HG03103 (cell line): ENCODE measurements around the gene EEF1A2.

Source experiments
- ATAC-seq: cut with Tn5 transposase; IDR thresholded peaks from one replicate; pipeline ENCODE4 v1.9.1; 2021; ENCODE audit warnings: low read depth; ENCODE audit not compliant: unreplicated experiment

The EEF1A2 gene

DNA sequence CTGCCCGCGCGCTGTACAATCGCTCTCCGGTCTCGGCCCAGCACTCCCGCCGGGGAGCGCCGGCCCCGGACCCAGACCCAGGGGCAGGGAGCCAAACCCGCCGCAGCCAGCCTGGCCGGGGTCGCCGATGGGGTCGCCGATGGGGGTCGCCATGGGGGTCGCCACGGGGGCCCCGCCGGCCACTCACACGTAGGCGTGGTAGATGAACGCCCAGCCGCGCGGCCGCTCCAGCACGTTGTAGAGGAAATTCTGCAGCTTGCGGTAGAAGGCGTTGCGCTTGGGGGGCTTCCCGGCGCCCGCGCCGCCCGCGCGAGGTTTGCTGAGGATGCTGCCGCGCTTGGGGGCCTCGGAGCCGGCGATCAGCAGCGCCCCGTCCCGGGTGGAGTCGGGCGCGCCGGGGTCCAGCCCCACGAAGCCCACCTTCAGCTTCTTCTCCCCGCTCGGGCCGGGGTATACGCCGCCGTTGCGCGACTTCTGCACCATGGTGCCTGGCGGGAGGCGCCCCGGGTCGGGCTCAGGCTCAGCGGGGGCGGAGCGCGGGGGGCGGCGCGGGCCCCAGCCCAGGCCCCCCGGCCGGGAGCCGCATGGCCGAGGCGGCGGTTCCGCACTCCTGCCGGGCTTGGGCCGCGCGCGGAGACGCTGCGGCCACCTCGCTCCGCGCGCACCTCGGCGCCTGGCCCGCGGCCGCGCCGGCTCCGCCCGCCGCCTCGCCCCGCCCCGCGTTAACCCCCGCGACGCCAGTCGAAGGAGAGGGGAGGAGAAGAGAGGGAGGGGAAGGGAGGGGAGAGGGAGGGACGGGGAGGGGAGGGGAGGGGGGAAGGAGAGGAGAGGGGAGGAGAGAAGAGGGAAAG lies 26.7 kb downstream of the EEF1A2 start, which contains the start of gene KCNQ2:
KCNQ2 (minus strand) TSS at position 675 of the 851 bp plus-strand sequence; CDS start at position 483, 192 bp downstream.
- ATAC-seq = no peak

DNA sequence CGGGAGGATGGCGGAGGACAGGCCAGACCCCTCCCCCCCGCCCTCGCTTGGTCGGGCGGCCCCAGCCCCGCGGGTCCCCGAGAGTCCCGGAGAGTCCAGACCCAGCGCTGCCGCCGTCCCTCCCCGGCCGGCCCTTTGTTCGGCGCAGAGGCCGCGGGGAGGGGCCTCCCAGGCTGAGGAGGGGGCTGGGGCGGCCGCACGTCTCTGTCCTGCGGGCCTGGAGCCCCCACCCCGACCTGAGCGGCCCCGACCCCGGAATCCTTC lies 27.2 kb downstream of the EEF1A2 start:
- no peak for ATAC-seq

DNA sequence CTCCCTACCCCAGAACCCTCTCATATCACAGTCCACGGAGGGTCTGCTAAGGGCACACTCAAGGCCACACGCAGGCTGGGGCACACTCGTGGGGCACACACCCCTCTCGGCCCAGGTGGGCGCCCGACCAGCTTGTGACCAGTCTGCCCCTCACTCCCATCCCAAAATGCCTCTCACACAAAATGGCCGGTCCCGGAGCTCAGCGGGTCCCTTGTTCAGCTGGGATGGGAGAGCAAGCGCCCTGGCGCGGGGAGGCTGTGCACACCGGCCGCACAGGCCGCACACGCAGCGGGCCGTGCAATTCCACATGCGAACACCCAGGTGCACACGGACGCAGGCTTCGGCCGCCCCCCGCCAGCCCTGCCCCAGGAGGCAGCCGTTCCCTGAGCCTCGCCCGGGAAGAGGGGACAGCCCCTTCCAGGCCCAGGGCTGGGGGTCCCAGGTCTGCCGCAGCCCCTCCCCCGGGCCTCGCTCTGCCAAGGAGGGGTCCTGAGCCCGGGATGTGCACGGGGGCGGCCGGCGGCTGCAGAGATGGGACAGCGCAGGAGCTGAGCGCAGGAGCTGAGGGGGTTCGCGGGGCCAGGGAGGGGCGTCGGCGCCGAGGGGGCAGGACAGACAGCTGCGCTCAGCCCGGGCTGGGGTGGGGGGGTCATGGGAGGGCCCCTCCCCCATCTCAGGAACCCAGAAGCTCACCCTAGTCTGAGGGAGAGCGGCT lies 27.7 kb downstream of the EEF1A2 start:
- no peak for ATAC-seq

DNA sequence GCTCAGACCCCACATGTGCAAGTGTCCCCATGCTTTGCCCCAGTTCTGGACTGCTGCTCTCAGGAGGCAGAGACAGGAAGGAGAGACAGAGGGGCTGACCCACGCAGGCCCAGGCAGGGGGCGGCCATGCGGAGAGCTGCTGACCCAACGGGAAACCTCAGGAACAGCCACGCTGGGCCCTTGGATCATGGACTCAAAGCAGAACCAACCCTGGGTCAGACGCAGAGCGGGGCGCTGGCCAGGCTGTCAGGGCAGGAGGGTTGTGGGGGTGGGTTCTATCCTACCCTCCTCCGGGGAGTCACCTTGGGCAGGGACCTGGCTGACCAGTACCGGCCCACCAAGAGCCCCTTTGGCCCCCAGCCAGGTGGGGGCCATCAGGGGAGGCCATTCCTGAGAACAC lies 28.5 kb downstream of the EEF1A2 start:
- ATAC-seq = no peak

DNA sequence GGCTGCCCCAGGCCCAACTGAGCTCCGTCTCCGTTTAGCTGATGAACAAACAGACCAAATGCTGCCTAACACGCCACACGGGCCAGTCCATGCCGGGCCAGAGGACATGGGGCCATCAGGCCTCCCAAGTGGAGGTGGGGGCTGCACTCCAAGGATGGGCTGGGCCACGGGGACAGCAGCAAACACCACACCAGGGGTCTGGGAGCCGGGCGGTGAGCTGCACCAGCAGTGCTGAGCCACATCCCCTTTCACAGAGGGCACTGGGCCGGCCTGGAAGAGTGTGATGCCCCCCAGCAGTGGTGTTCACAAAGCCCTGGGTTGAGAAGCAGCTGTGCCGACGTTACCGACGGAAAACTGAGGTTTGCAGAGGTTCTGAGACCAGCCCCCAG lies 29.2 kb downstream of the EEF1A2 start:
- no peak for ATAC-seq

DNA sequence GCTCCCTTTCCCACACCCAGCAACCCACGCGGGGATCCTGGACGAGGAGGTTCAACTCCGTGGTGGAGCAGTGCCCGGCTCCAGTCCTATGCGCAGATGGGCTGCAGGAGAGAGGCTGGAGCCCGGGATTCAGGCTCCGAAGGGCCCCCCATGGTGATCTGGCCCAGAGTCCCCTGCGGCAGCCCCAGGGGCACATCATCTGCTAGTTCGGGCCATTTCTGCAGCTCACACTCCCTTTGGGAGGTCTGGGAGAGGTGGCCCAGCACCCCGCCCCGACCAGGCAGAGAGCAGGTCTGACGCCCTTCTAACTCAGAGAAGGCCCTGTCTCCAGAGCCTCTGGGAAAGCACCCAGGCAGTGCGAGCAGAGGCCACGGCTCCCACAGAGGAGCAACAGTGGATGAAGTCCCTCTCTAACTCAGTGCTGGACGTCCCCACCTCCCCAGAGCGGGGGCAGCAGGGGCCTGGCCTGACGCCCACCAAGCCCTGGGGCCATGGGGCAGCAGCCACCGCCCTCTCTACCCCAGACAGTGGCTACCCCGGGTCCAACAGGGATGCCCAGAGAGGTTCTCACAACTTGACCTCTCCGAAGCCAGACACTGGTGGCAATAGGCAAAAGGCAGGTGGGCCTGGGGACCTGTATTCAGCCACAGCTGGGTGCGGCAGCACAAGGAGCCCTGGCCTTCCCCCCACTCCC lies 29.7 kb downstream of the EEF1A2 start:
- no peak for ATAC-seq

DNA sequence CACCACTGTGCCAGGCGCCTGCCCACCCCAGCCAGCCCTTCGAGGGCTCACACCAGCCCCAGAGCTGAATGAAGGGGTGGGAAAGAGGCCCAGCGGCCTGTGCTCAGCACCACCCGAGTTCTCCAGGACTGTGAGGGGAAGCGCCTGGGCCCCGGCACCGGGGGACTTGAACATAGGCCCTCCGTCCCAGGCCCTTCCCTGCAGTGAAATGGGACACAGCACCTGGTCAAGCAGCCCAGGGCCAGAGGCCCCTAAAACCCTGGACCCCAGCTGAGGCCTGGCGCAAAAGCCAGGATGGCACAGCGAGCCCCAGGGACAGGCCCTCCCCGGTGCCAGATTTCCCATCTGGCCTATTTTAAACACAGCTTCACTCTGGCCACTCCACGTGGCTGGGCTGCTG lies 30.5 kb downstream of the EEF1A2 start:
- no peak for ATAC-seq

DNA sequence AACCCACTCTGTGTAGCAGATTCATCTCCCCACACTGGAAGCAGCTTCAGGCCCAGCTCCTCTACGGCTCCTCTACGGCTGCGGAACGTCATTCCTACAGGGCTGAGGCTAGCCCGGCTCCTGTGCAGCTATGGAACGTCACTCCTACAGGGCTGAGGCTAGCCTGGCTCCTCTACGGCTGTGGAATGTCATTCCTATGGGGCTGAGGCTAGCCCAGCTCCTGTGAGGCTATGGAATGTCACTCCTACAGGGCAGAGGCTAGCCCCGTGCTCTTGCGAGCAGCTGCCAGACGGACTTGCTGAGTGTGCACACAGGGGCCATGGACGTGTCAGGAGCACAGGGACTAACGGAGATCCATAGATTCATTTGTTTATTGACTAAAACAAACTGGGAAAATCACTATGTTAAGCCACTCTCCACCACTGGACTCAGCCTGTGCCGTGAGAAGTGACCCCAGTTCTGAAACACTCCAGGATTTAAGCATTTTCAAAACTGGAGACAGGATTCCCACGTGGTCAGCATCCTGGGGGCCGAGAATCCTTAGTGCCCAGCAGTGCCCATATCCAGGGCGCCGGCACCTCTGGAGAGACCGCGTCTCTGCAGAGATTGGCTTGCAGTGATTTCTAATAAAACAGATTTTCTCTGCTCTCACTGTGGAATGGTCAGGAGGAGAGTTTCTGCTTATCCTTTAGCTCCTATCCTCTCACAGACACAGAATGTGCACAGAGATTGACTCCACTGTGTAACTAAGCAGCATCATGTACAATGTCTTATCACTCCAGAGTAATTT lies 31.4 kb downstream of the EEF1A2 start:
- ATAC-seq = no peak

DNA sequence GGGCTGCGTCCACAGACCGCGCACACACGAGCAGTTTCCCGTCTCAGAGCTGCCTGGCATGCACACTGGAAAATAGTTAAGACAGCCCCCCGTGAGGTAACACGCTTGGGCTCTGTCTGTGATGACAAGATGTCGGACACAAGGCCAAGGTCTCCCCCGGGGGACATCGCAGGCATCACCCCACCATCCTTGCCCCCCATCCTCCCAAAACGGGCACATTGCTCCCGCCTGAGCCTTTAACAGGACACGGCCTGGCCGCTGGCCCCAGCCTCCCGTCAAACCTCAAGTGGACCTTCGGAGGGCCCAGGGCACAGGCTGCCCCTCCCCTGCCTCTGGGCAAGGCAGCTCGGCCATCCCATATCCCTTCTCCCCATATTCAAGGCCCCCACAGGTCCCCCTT lies 32.0 kb downstream of the EEF1A2 start:
- ATAC-seq = no peak

DNA sequence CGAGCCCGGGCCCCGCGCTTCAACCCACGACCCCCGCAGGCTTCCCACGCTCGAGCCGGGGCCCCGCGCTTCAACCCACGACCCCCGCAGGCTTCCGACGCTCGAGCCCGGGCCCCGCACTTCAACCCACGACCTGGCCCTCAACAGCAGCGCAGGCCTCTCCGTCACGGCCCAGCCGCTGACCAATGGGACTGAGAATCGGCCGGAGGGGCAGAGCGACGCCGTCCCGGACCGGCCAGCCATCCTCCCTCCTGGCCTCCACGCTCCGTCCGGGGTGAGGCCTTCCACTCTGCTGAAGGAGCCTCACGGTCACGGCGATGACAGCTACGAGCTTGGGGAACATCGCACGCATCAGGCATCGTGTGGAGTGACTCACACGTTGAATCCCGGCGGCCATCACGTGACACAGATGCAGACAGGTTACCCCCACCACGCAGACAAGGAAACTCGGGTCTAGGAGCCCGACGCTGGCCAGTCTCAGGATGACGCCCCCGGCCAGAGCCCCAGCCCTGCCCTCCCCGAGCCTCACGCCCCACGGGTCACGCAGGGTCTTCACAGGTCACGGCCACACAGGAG lies 32.5 kb downstream of the EEF1A2 start:
- no peak for ATAC-seq

DNA sequence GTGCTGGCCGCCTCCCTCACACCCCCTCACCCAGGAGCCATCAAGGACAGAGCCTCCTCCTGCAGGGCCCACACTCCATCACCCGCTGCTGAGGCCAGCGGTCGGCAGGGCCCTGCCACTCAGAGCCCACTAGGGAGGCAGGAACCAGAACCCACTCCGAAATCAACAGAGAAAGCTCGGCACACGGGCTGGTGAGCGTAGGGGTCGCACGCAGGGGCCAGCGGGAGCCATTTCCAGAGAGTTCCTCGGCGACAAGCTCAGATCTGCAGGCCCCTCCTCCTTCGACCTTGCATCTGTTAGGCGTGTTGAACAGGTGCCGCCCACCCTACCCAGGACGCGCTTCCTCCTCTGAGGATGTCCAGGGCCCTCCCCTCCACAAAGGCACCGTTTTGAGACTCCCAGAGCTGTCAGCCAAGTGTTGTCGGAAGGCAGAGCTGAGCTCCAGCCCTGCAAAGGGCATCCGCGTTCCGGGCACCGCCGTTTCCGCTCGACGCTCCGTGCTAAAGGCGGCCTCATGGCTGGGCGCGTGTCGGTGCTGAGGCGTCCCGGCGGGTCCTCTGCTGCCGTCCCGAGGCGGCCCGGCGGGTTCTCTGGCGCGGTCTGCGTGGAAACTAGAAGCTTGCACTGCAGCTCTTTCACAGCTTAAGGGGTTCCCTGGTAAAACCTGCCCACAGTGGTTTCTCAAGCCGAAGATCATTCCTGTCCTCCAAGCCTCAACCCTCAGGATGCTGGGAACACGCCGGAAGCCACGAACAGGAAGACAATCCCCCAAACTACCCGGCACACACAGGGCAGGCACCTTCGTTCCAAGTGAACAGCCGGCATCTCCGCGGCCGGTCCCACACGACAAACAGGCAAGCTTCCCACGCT lies 33.3 kb downstream of the EEF1A2 start:
- ATAC-seq = no peak

DNA sequence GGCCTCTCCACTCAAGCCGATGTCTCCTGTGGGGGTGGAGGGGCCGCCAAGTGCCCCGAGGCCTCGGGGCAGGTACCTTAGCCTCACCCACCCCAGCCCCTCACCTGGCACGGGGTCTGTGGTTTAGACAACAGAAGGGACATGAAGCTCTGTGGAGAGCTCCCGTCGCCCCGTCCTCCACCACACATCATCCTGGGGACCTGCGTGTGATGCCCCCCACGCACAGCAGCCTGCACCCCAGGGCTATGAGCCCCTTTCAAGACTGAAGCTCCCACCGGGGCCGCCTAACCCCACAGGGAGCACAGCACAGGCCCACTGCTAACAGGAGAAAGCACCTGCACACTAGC lies 34.6 kb downstream of the EEF1A2 start:
- ATAC-seq = no peak

DNA sequence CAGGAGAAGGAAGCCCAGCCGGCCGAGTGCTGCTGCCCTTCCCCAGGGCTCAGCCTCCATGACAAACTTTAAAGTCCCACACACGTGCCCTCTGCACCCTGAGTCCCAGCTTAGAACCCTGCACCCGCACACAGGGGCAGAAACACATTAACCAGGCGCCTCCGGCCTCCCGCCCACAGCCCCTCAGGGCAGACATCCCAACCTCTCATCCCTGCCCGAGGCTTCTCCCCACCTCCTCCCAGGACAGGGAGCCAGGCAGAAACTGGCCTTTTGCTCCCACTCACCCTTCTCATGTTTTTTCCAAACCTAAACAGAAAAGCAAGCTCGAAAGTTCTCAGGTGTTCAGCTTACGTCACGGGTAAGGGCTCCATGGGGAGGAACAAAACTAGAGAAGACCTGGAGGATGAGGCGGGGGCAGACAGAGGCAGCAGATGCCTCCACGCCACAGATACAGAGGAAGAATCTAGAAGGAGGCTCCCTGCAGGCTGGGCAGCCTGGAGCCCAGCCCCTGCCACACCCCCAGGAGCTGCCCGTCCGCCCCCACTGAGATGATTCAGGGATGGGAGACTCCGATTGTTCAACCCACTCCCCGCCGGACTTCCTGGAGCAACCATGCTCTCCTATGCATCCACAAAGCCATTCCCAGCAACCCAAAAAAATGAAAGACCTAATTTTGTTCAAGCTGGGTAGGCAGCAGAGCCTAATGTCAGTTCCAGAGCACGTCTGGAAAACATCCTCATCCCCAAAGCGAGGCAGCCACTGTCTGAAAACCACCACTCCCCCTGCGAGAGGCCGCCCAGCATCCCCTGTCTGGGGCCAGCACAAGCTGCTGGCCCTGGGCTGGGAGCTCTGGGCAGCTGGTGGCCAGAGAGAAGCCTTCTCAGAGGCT lies 35.2 kb downstream of the EEF1A2 start:
- no peak for ATAC-seq

DNA sequence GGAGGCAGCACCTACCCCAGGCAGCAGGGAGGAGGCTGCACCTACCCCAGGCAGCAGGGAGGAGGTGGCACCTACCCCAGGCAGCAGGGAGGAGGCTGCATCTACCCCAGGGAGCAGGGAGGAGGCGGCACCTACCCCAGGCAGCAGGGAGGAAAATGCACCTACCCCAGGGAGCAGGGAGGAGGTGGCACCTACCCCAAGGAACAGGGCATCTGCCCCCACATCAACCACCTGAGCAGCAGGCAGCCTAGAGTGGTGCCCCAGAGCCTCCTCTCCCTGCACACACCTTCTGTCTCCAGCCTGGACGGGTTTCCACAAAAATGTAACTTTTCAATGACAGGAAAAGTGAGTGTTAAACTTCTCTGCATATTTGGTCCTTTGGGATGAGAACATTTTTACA lies 36.6 kb downstream of the EEF1A2 start:
- ATAC-seq = no peak

DNA sequence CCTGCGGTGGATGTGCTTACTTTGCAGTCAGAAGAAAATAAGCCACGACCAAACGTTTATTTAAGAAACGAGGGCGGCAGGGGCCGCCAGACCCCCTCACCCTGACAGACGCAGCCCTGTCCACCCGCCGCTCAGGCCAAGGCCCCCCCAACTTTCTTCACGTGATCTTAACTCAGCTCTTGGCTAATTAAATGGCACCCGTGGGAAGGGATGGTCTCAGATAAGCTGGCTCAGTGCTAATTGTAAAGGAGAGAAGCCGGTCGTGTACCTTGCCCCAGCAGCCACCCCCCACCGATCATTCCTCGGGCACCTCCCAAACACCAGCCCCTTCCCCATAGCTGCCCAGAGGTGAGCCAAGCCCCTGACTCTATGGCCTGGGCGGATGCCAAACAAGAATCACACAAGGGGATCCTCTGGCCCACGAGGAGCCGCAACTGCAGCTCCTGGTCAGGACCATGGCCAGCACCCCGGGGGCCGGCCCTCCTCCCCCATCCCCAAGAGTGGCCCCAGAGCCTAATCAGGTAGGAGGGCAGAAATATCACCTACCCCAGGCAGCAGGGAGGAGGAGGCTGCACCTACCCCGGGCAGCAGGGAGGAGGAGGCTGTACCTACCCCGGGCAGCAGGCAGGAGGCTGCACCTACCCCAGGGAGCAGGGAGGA lies 37.6 kb downstream of the EEF1A2 start:
- ATAC-seq = no peak

DNA sequence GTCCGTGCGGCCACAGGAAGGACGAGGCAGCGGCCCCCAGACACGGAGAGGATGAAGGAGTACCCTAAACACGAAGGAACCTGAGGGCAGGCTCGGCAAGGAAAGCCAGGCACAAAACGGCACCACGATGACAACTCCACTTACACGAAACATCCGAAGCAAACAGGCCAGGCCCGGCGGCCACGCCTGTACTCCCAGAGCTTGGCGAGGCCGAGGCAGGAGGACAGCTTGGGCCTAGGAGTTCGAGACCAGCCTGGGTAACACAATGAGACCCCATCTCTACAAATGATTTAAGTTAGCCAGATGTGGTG lies 39.9 kb downstream of the EEF1A2 start:
- no peak for ATAC-seq

DNA sequence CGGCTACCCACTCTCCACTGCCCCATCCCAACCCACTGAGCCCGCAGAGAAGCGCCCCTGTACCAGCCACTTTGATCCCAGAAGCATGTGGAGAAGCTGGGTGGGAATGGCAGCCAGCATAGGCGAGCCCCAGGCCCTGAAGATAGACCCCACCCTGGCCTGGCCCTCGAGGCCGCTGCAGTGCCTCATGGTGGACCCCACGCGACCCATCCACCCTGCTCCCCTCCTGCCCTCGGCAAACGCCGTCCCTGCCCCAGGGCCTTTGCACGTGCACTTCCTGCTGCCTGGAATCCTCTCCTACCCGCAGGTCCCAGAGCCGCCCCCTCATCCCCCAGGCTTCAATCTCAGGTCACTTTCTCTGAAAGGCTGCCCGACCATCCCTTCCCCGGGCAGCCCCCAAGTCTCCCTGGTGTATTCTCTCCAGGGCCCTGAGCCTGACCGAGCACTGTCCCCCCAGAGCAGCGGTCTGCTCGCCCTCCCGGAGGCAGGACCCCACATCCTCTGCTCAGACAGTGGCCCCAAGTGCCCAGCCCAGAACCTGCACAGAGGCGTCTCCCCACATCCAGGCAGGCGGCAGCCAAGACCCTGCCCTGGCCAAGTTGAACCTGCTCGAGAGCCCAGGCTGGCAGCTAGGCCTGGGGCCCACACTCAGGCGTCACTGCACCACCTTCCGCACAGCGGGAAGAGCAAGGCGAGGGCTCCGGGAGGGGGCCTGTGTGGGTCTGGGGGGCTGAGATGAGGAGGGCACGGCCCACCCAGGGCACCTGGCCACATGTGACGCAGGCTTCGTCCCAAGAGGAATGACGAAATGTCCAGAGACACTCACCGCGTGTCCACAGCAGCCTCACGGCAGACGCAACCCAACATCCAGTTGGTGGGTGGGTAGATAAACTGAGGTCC lies 40.5 kb downstream of the EEF1A2 start:
- ATAC-seq = no peak
